ENCODE results near the gene TTLL11.

Gene TTLL11

GRCh38 chr9:121956808-121957207 lies 136.3 kb downstream of the TTLL11 start:
- DNase-seq, result no peak

DNA sequence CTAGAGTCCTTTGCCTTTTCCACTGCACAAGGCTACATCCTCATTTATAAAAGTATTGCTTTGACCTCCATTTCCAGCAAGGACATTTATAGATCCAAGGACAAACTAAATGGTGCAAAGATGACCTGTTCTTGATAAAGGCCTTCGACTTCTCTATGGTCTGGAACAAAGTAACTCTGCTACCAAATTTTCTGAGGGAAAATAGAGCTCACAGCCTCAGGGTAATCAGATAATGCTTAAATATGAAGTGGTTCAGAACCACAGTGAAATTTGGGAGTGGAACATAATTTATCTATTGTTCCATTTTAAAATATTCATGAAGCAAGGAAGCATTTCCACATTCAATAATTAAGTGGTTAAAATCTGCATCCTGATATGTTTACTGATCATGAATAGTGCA lies 137.5 kb downstream of the TTLL11 start:
- DNase-seq, result no peak

DNA sequence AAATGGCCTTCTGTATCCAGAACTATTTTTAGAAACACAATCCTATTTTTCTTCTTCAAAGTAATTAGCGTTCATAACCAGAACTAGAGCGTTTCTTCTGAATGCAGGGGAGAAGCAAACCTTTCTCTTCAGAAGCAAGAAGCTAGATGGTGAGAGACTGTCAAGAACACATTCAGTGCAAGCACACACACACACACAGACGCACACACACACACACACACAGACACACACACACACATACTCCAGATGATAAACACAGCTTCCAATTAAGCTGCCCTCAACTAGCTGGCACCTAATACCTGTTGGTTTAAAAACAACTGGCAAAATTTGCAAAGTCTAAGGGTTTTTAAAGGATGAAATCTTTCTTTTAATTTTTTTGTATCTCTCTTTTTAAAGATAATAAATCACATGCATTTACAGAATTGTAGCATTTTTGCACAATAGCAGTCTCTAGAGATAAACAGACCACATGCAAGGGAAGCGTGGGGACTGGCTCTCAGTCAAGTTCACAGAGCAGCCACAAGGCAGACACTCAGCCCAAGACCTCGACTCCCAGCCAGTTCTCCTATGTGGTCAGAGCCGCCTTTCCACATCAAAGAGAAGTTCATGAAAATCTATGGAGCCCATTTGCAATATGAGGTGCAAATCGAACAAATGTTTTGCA lies 138.5 kb downstream of the TTLL11 start:
- DNase-seq, result no peak

DNA sequence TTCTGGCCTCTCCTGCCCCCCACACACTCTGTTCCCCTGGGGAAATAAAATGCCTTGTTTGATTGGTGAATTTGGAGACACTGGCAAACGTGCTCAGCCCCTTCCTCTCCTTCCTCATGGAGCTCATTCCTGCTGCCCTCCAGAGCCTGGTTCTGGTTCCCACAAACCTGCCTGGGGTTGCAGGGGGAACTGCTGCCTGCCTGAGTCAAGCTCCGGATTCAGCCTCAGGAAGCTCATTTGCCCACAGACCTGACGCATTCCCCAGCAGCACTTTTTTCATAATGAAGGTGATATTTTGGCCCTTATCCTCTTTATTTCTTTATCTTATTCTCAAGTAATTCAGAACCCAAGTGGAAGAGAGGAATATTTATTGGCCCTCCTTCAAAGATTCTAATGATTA lies 140.5 kb downstream of the TTLL11 start:
- DNase-seq, result no peak

- no peak for DNase-seq
Measured at GRCh38 chr9:121950866-121951265, 142.2 kb downstream of the TTLL11 start.

DNA sequence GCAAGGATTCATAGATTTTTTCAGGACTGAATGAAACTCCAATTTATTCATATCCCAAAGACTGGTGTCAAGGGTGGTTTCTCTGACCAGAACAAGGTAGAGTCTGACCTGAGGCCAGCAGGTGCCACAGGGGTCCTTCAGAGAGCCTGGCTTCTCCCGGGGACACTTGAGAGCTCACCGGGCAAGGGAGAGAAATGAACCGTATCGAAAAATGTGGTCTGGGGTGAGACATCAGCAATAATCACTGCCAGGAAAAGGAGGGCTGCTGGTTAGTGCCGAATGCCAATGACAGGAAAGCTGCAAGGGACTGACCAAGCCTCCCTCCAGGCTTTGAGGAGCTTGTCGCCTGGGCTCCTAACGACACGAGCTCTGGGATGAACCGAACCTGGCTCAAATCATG lies 142.7 kb downstream of the TTLL11 start:
- DNase-seq, result no peak

GRCh38 chr9:121949766-121950165 lies 143.3 kb downstream of the TTLL11 start:
- no peak for DNase-seq

DNA sequence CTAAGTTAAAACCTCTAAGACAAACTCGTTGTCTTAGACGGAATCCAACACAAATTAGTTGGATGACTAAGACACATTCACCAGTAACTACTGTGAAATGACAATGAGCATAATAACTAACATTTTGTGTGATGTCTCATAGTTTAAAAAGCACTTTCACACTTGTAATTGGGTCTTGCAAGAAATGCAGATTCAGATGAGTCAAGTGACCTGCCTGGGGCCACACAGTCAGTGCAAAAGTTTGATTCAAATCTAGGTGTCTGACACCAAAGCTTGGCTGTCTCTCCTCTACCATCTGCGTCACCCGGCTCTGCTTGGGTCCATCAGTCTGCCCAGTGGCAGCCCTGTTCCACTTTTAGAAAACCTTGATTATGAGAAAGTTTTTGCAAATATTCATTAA lies 143.7 kb downstream of the TTLL11 start:
- DNase-seq, result no peak

DNA sequence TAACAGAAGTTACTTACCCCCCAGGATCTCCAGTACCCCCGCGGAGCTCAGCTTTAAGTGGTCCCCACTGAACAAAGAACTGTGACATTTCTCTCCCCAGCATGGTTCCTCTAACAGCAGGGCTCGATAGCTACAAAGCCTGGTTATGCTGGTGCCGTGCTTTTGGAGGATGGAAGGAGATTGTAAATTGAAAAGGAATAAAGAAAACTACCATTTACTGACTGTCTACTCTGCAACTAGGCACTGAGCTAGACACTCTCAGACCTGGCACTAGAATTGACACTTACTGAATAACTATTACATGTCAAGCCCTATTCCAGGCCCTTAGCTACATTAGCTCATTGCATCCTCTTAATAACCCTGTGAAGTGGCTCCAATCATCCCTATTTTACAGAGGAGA lies 145.3 kb downstream of the TTLL11 start:
- DNase-seq, result no peak

DNA sequence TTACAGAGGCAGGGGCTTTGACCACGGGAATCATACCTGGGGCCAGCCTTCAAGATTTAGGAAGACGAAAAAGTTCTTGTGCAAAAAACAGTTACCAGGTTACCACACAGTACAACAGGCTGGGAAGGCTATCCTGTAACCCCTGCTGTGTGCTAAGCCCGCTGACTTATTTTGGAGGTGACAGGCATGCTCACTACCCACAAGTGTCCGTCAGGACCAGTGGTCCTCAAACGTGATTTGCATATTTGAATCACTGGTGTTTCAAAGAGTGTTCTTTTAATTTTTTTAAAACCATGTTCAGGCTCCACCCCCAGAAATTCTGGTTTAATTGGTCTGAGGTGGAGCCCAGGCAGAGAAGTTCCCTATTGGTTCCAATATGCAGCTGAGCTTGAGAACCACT lies 146.6 kb downstream of the TTLL11 start:
- no peak for DNase-seq

DNA sequence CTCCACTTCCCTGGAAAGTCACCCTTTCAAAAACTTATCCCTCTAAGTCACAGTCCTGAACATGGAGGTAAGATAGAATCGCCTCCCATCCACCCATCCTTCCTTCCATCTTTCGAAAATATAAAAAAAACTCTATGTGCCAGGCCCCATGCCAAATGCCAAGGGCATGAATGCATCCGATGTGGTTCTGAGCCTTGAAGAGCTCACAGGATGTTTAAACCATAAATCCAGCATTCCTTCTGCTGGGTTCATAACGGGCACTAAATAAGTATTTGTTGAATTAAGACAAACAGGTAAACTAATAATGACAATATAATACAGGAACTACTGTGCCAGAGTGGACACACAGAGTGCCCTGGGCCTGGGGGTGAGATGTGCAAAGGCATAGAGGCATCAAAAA lies 147.3 kb downstream of the TTLL11 start:
- DNase-seq, result no peak

DNA sequence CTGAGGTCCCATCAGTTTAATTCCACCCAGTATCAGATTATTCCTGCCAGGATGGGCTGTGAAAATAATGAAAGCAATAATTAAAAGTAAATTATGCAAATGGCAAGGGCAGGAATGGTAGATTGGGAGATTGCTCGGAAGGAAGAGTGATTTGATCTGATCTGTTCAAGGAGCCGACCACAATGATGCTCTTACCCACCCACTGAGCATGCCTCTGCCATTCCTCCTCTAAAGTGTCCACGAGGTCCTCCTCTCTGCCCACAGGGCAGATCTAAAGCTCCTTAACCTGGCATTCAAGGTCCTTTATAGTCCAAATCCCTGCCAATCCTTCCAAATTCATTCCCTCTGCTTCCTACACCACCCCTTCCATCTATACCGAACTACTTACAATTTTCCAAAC lies 147.8 kb downstream of the TTLL11 start:
- no peak for DNase-seq

DNA sequence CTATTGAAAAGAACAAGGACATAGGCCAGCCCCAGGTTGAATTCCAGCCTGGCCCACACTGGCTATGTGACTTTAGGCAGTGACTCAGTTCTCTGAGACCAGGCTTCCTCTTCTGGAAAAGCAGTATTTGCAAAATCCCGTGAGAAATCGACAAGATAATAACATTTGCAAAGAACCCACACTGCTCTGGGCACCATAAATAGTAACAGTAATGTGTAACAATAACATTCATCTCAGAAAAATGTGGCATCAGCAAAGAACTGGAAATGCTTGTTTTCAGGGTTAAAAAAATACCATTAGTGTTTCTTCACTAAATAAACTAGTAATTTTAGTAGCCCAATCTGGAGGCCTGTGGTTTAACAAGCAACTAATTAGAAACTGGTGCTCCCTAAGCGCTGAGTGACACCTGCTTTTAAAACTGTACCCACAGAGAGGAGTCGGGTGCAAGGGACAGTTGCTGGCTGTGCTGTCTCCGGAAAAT lies 148.4 kb downstream of the TTLL11 start:
- DNase-seq, result no peak

- DNase-seq, result no peak
Measured at GRCh38 chr9:121943463-121943862, 149.6 kb downstream of the TTLL11 start.

GRCh38 chr9:121942866-121943382 lies 150.2 kb downstream of the TTLL11 start:
- no peak for DNase-seq

- DNase-seq, result no peak
Measured at GRCh38 chr9:121942313-121942712, 150.8 kb downstream of the TTLL11 start.

DNA sequence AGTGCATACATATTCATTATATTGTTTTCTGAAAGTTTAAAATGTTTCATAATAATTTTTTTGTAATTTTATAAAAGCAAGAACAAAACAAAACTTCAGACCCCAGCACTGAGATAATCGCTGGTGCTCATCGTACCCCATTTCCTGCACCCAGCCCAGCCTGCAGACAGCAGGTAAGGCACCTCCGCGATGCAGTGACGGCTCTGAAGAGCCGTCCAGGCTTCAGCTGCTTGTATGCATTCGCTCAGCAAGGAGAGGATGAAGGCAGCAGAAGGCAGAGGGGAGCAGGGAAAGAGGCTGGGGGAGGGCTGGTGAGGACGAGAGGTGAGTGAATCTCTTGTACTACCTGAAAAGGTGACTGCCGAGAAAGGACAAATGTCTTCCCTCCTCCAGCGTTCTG lies 153.5 kb downstream of the TTLL11 start:
- no peak for DNase-seq

- DNase-seq, result no peak
Measured at GRCh38 chr9:121938621-121939020, 154.5 kb downstream of the TTLL11 start.

GRCh38 chr9:121937240-121937639 lies 155.9 kb downstream of the TTLL11 start:
- DNase-seq, result no peak

DNA sequence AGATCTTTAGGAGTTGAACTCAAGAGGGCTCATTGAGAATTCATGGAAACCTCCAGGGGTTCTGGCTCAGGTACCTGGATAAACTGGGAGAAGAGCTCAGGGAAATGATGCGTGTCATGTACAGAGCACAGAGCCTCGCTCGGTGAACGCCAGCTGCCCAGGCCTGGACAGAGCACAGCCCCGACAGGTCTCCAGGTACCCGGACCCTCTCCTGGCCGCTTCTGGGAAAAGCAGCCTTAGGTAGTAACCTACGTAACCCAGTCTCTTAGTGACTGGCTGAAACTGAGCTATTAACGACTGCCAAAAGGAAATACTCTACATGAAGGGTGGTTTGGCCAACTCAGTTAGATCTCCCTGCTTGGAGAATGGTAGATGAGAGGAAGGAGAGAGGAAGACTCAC lies 157.4 kb downstream of the TTLL11 start:
- no peak for DNase-seq

DNA sequence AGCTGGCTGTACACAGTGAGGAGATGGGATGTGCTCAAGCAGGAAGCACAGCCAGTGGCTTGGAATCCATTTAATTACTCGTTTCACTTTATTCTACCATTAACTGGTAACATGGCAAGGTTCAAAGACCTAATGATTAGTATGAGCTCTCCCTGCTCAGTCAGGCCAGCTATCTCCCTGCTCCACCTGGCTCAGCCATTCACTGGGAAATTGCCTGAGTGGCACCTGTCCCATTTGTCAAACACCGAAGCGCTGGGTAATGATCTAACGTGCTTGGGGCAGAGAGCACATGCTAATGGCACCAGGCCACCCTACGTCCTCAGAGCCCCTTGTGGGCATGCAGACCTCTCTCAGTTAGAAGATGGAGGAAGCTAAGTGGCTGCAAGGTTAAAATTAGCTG lies 162.2 kb downstream of the TTLL11 start:
- no peak for DNase-seq

DNA sequence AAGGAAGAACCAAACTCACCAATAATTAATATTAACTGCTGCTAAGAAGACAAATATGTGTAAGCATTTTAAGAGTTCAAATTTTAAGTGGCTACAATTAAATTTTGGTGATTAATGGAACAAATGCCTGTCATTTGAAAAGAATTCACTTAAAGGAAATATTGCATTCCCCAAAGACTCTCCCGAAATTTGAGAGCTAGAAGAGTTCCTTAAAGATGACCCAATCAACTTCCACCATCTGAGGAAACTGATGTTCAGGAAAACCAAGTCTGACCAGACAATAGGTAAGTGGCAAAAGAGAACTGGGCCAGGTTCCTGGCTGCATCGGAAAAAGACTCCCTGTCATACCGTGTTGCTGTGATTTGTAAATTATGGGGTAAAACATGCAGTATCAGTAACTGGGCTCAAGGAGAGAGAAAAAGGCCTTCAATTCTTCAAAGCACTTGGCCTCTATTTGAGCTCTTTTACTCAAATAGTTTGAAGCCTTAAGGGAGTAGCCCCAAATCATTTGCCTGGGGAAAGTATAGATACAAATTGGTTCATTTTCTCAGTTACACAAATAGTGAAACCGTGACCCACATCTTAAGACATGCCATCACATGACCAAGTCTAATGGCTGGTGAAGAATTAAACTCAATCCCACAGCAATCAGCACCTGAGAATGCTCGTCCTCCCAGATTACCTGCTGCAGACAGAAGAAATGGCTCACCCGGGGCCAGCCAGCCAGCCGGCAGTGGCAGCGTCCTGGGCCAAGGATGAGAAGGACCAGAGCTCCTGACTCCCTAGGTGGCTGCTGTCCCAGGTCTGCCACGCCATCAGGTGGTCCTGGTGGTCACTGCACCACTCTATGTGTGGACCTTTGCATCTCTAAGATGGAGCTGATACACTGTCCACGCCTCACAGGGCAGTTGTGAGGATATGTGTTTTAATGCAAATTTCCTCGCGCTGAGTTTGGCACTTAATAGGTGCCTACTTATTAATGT lies 162.9 kb downstream of the TTLL11 start:
- DNase-seq, result no peak

DNA sequence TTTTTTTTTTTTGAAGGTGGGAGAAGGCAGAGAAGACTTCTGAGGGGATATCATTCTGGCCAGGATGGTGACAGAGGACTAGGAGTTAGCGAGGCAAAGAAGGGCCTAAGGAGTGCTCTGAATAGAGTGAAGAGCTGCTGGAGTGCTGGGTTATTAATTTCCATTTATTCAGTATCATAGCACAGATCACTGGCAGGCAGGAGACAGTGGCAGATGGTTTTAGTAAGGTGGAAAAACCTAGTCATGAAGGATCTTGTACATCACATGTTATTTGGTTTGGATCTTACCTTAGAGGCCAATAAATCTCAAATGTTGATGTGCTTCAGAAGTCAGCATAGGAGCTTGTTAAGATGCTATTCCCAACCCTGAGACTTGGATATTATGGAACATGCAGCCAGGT lies 165.5 kb downstream of the TTLL11 start:
- DNase-seq, result no peak

DNA sequence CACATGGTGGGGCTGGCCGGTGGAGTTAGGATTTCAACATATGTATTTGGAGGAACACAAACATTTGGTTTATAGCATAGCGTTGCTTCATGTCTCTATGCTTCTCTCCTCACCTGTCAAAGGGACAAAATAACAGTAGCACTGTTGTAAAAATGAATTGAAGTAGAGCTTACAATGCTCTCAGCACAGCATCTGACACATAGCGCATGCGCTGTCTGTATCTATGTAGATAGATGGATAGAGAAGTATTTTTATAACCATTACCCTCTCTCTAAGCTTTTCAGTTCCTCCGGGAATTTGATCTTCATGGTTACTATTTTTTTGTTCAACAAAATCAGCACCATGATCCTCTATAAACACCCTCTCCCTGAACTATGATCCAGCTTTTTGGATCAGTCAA lies 166.0 kb downstream of the TTLL11 start:
- DNase-seq, result no peak
